ENCODE data around the gene POTEF. TPM values are rescaled to one million over a fixed set of nuclear protein-coding genes. Genes with fewer than 3 reads are reported as not detected.

Gene POTEF
- total RNA-seq, 1 experiment from 2014 or later = not detected

Other genes starting within 250 kb of the POTEF start
- not detected in 2 replicates for gene RAB6C, start 149.6 kb downstream of the POTEF start, total RNA-seq (2021)
- gene CCDC74B, start 15.9 kb upstream of the POTEF start, total RNA-seq (2021) = 3.8 and 6.3 TPM in 2 replicates
- 105 and 108 TPM in 2 replicates for gene SMPD4, start 52.4 kb upstream of the POTEF start, total RNA-seq (2021)
- 341 and 379 TPM in 2 replicates for gene MZT2B, start 53.0 kb upstream of the POTEF start, total RNA-seq (2021)
- not detected in 2 replicates for gene TUBA3E, start 69.2 kb upstream of the POTEF start, total RNA-seq (2021)
- gene IMP4, start 213.7 kb upstream of the POTEF start, total RNA-seq (2021) = 107 and 112 TPM in 2 replicates
- 3.2 and 6.2 TPM in 2 replicates for gene PTPN18, start 226.8 kb upstream of the POTEF start, total RNA-seq (2021)

Data from A673 (cell line).